SK-N-SH (cell line): ENCODE measurements around the gene NFASC. TPM values are rescaled to one million over a fixed set of nuclear protein-coding genes. Genes with fewer than 3 reads are reported as not detected.

Experiments used
- CTCF ChIA-PET: fragments of 300-600, 350-600 bp; formaldehyde crosslinking; extraction: SDS; loops from one replicate; lab custom pipeline; 2021; lab: Yijun Ruan, JAX
- POLR2A ChIA-PET: fragments of 350-600 bp; sonication (Branson Sonifier 250); formaldehyde crosslinking; extraction: SDS; loops from one replicate; lab custom pipeline; 2020; ENCODE audit warnings: antibody characterized with exemption, inconsistent platforms; lab: Yijun Ruan, JAX
- DNase-seq: peaks from one replicate; pipeline ENCODE4 v3.0.0; 2012
- H2AFZ ChIP-seq: fragments of 200-600 bp; sonication (generic); 2 replicates; pipeline ENCODE4 v1.8.1; 2016; ENCODE audit warnings: antibody characterized with exemption, mild to moderate bottlenecking, low read depth
- H3F3A ChIP-seq: fragments of 200-600 bp; sonication (generic); replicated peaks from 2 replicates; pipeline ENCODE3; 2016; ENCODE audit warnings: antibody characterized with exemption, mild to moderate bottlenecking; ENCODE audit not compliant: insufficient read depth
- H3K27ac ChIP-seq, 2 experiments: fragments of 200-500 bp in 1 of 2; fragments of 200-600 bp in 1 of 2; sonication (Bioruptor generic) in 1 of 2; sonication (generic), shearing (Covaris generic) in 1 of 2; 2 replicates each; pipeline versions ENCODE4 v1.5.1 to v1.6.1; 2014 to 2016; ENCODE audit warnings: low read depth in 2 of 2, inconsistent platforms in 1 of 2, low read length in 1 of 2, mild to moderate bottlenecking in 1 of 2, mixed read lengths in 1 of 2
- H3K27me3 ChIP-seq: fragments of 200-600 bp; sonication (generic), shearing (Covaris generic); 2 replicates; pipeline ENCODE4 v1.6.1; 2016; ENCODE audit warnings: mixed run types; ENCODE audit not compliant: insufficient read depth
- H3K36me3 ChIP-seq, 2 experiments: fragments of 200-500 bp in 1 of 2; fragments of 200-600 bp in 1 of 2; sonication (Bioruptor generic) in 1 of 2; sonication (generic) in 1 of 2; replicated peaks in 1 of 2; 2 replicates each; pipeline versions ENCODE3 to v1.5.1; 2014 to 2016; ENCODE audit warnings: low read length in 1 of 2, mild to moderate bottlenecking in 1 of 2; ENCODE audit not compliant: insufficient read depth in 2 of 2, control insufficient read depth in 1 of 2
- H3K4me1 ChIP-seq, 2 experiments: fragments of 200-500 bp in 1 of 2; fragments of 200-600 bp in 1 of 2; sonication (Bioruptor generic) in 1 of 2; sonication (generic), shearing (Covaris generic) in 1 of 2; 2 replicates each; pipeline versions ENCODE4 v1.5.1 to v1.6.1; 2014 to 2016; ENCODE audit warnings: low read depth in 1 of 2, low read length in 1 of 2, mixed run types in 1 of 2; ENCODE audit not compliant: insufficient read depth in 2 of 2, control insufficient read depth in 1 of 2
- H3K4me2 ChIP-seq: fragments of 200-600 bp; sonication (generic), shearing (Covaris generic); 2 replicates; pipeline ENCODE4 v1.6.1; 2017; ENCODE audit warnings: mixed run types
- H3K4me3 ChIP-seq, 2 experiments: fragments of 200-500 bp in 1 of 2; fragments of 200-600 bp in 1 of 2; sonication (Bioruptor generic) in 1 of 2; sonication (generic), shearing (Covaris generic) in 1 of 2; 2 replicates each; pipeline versions ENCODE4 v1.5.1 to v1.8.1; 2014 to 2016; ENCODE audit warnings: low read depth in 2 of 2, inconsistent platforms in 1 of 2, low read length in 1 of 2, mild to moderate bottlenecking in 1 of 2, mixed read lengths in 1 of 2, moderate library complexity in 1 of 2
- H3K79me2 ChIP-seq: fragments of 200-600 bp; sonication (generic); 2 replicates; pipeline ENCODE4 v1.8.1; 2017; ENCODE audit warnings: mild to moderate bottlenecking; ENCODE audit not compliant: insufficient read depth
- H3K9ac ChIP-seq: fragments of 200-600 bp; sonication (generic); 2 replicates; pipeline ENCODE4 v1.6.1; 2017; ENCODE audit warnings: mixed run types
- H3K9me2 ChIP-seq: fragments of 200-600 bp; sonication (generic); 2 replicates; pipeline ENCODE4 v1.6.1; 2017; ENCODE audit warnings: mixed run types
- H3K9me3 ChIP-seq: fragments of 200-600 bp; sonication (generic); 2 replicates; pipeline ENCODE4 v1.6.1; 2017; ENCODE audit warnings: mixed run types, mild to moderate bottlenecking, moderate library complexity
- H4K20me1 ChIP-seq: fragments of 200-600 bp; sonication (generic); 2 replicates; pipeline ENCODE4 v1.6.1; 2017; ENCODE audit warnings: mild to moderate bottlenecking, mixed run types; ENCODE audit not compliant: insufficient read depth
- FOSL2 ChIP-seq: IDR thresholded peaks from 2 replicates; pipeline ENCODE4 v1.4.0; 2012; ENCODE audit warnings: low read depth, mild to moderate bottlenecking, moderate library complexity, borderline replicate concordance
- MAX ChIP-seq: IDR thresholded peaks from 2 replicates; pipeline ENCODE4 v1.4.0; 2012; ENCODE audit warnings: low read depth
- MEF2A ChIP-seq: IDR thresholded peaks from 2 replicates; pipeline ENCODE4 v1.4.0; 2012; ENCODE audit warnings: low read depth, borderline replicate concordance
- NFIC ChIP-seq: IDR thresholded peaks from 2 replicates; pipeline ENCODE4 v1.4.0; 2012; ENCODE audit warnings: borderline replicate concordance
- PBX3 ChIP-seq: IDR thresholded peaks from 2 replicates; pipeline ENCODE4; 2012
- RAD21 ChIP-seq: IDR thresholded peaks from 2 replicates; pipeline ENCODE4 v1.6.1; 2012; ENCODE audit warnings: mild to moderate bottlenecking, low read length
- REST ChIP-seq: IDR thresholded peaks from 2 replicates; pipeline ENCODE4 v1.6.1; 2012; ENCODE audit warnings: mild to moderate bottlenecking, low read depth, low read length, moderate library complexity
- SIN3A ChIP-seq: IDR thresholded peaks from 2 replicates; pipeline ENCODE4 v1.6.1; 2012; ENCODE audit warnings: low read depth, mild to moderate bottlenecking, low read length, moderate library complexity, borderline replicate concordance
- USF2 ChIP-seq: fragments of 150-350 bp; IDR thresholded peaks from 2 replicates; pipeline ENCODE4 v1.6.1; 2017; ENCODE audit warnings: antibody characterized with exemption, low read length, low read depth, borderline replicate concordance
- WGBS: methylation state at CpG from one replicate; pipeline ENCODE4 v1.1.6; 2017; ENCODE audit warnings: low lambda C conversion rate; 5-methylcytosine and 5-hydroxymethylcytosine counted together
- polyA plus RNA-seq, 3 experiments: library from polyadenylated mRNA; depleted of rRNA; stranded (reverse); fragments of >200 nt; gene quantifications; 2 replicates each; pipeline ENCODE4 v1.2.3, GENCODE V29; 2012

Gene NFASC
- polyA plus RNA-seq, 1 of the 3 experiments (the other 2 are of a cell fraction): 6.0 TPM

- ChIA-PET CTCF (interaction anchor here (1.0 to 9.9 kb wide), 4 partner anchors 40 to 94 kb away, joined by 4 to 52 read pairs (median 7); no protein-coding TSS in a partner anchor), POLR2A (no interaction called here)
- Histone ChIP-seq H3K9me2 (no peaks in the 10 kb centered on the region), H3K79me2 (no peaks in the 10 kb centered on the region), H3K9me3 (no peaks in the 10 kb centered on the region), H3K4me3 (no peak overlapping the region), H2AFZ (no peak overlapping the region), H4K20me1 (no peaks in the 10 kb centered on the region), H3K36me3 (no peaks in the 10 kb centered on the region), H3K9ac (no peak overlapping the region), H3K27me3 (peaks cover 10% of the 10 kb centered on the region; the same call in 1 of the 2 replicates), H3K4me2 (no peak overlapping the region), H3K27ac (no peak overlapping the region), H3F3A (no peaks in the 10 kb centered on the region), H3K4me1 (no peaks in the 10 kb centered on the region)
- TF ChIP-seq RAD21: no peak
- TF ChIP-seq SIN3A: no peak
- no peak for TF ChIP-seq REST
- no peak for TF ChIP-seq MEF2A
- TF ChIP-seq FOSL2: no peak
- DNase-seq: no peak
- 42% methylated on average over 2 of the region's 2 CpGs for WGBS
Measured at GRCh38 chr1:204900721-204901120, 30.1 kb downstream of the NFASC start.

GRCh38 chr1:204902671-204903070 lies 32.0 kb downstream of the NFASC start:
- Histone ChIP-seq H3K79me2 (no peaks in the 10 kb centered on the region), H3K27ac (no peak overlapping the region), H3K9me3 (no peaks in the 10 kb centered on the region), H3K9me2 (no peaks in the 10 kb centered on the region), H3F3A (no peaks in the 10 kb centered on the region), H3K4me1 (no peaks in the 10 kb centered on the region), H3K36me3 (no peaks in the 10 kb centered on the region), H3K27me3 (peaks cover 10% of the 10 kb centered on the region; the same call in 1 of the 2 replicates), H3K4me3 (no peak overlapping the region), H4K20me1 (no peaks in the 10 kb centered on the region), H3K9ac (no peak overlapping the region), H3K4me2 (no peak overlapping the region), H2AFZ (no peak overlapping the region)
- WGBS: 57% methylated on average over 6 of the region's 6 CpGs
- DNase-seq: no peak
- CTCF ChIA-PET: no interaction called here
- TF ChIP-seq MEF2A (no peak), PBX3 (no peak), MAX (no peak), FOSL2 (no peak), USF2 (no peak), NFIC (no peak)
- TF ChIP-seq, all 33 proteins: peak for 0
- POLR2A ChIA-PET: no interaction called here
